Breast epithelium (tissue), 3 donors: Measurements from ENCODE around the gene CREB3L4.
A peak's percentile ranks its signal among the peaks of the same experiment; 100 is the strongest.

Experiments used
- POLR2A ChIP-seq: fragments of 450-650 bp; IDR thresholded peaks from one replicate; pipeline ENCODE4 v1.6.1; 2016; ENCODE audit warnings: antibody characterized with exemption, mild to moderate bottlenecking, moderate library complexity
- POLR2AphosphoS5 ChIP-seq, 3 donors: sonication (generic); formaldehyde crosslinking; IDR thresholded peaks; one replicate each; pipeline ENCODE4 v1.6.1; 2017; ENCODE audit warnings: antibody characterized with exemption in 3 of 3
- TF ChIP-seq, protein P1 (sequence below), 3 donors: fragments of 450-650 bp; IDR thresholded peaks; one replicate each; pipeline ENCODE4 v1.5.1; 2016 to 2017; ENCODE audit warnings: antibody characterized with exemption in 3 of 3, mild to moderate bottlenecking in 3 of 3, moderate library complexity in 3 of 3

DNA sequence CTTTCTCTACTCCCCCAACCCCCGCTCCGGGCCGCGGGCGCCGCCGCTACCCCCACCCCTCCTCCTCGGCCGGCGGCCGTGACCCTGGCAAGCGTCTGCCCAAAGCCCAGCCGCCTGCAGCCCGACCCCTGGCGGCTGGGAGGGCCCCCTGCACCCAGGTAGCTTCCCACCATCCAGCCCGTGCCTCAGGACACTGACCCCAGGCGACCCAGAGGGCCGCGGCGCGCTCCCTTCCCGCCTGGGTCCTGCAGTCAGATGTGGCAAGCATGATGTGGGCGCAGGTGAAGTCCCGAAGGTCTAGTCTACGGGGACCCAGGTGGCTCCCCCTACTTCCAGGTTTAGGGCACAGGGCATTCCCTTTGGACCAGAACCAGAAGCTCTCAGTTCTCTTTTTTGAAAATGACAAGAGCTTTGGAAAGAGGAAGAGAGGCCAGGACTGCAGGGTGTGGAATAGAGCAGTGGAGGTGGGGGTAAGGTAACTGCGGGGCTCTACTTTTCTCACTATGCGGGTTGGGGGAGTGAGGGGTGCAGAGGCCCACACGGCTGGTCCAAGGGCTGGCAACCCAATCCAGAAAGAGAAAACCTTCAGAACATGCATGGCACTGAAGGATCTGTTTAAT lies 21.0 kb upstream of the CREB3L4 start, which contains the start of gene DENND4B:
- TF ChIP-seq, protein P1, sequence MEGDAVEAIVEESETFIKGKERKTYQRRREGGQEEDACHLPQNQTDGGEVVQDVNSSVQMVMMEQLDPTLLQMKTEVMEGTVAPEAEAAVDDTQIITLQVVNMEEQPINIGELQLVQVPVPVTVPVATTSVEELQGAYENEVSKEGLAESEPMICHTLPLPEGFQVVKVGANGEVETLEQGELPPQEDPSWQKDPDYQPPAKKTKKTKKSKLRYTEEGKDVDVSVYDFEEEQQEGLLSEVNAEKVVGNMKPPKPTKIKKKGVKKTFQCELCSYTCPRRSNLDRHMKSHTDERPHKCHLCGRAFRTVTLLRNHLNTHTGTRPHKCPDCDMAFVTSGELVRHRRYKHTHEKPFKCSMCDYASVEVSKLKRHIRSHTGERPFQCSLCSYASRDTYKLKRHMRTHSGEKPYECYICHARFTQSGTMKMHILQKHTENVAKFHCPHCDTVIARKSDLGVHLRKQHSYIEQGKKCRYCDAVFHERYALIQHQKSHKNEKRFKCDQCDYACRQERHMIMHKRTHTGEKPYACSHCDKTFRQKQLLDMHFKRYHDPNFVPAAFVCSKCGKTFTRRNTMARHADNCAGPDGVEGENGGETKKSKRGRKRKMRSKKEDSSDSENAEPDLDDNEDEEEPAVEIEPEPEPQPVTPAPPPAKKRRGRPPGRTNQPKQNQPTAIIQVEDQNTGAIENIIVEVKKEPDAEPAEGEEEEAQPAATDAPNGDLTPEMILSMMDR (IDR thresholded peaks at IDR 0.05): peak; percentile 72 to 89 (median 86)
- TF ChIP-seq POLR2A: no peak
- peak; percentile 19 to 55 (median 41) for TF ChIP-seq POLR2AphosphoS5 (IDR thresholded peaks at IDR 0.05)
